ENCODE data around the gene FMN1. TPM values are rescaled to one million over a fixed set of nuclear protein-coding genes. Genes with fewer than 3 reads are reported as not detected.
A peak's percentile ranks its signal among the peaks of the same experiment; 100 is the strongest.

The FMN1 gene
- total RNA-seq, 1 experiment from 2014 or later, result 1.2 TPM

DNA sequence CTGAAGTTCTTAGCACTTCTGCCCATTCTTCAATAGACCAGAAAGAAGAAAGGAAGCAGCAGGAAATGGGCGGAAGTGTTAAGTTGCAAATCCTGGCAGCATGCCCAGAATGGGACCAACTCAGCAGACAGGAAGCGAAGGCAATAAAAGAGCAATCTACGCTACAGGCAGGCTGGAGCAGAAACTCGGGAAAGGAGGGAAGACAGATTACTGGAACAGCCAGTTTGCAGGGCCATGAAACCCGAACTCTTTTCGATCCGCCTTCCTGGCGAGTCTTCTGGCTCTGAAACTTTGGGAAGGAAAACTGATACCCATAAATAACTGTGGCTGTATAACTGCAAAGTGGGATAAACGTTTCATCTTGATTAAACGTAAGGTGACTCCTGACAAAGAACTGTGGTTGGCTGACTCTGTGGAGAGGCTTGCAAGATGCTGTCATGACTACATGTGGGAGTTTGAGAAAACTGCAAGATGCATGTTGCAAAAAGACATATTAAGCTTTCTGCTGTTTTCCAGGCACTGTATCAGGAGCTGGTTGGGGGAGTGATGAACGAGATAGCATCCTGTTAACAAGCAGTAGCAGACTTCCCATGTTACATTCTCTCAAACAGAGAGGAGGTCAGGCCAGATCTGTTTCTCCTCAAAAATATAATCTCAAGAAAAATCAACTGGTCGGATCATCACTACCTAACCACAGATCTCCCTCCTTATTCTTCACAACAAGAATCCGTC, 67.8 kb downstream of the FMN1 start:
- DNase-seq (ENCODE audit: unreplicated experiment), result peak; percentile 94
- TF ChIP-seq, protein P1, sequence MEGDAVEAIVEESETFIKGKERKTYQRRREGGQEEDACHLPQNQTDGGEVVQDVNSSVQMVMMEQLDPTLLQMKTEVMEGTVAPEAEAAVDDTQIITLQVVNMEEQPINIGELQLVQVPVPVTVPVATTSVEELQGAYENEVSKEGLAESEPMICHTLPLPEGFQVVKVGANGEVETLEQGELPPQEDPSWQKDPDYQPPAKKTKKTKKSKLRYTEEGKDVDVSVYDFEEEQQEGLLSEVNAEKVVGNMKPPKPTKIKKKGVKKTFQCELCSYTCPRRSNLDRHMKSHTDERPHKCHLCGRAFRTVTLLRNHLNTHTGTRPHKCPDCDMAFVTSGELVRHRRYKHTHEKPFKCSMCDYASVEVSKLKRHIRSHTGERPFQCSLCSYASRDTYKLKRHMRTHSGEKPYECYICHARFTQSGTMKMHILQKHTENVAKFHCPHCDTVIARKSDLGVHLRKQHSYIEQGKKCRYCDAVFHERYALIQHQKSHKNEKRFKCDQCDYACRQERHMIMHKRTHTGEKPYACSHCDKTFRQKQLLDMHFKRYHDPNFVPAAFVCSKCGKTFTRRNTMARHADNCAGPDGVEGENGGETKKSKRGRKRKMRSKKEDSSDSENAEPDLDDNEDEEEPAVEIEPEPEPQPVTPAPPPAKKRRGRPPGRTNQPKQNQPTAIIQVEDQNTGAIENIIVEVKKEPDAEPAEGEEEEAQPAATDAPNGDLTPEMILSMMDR (IDR thresholded peaks at IDR 0.05; ENCODE audit: unreplicated experiment), result no peak
- ChIA-PET CTCF (interaction anchor here (0.7 to 17.3 kb wide), 3 partner anchors 40 to 581 kb away, joined by 3 to 292 read pairs (median 3); no protein-coding TSS in a partner anchor), POLR2A (no interaction called here)
- intact Hi-C loops (cut with micrococcal nuclease), result no loop called here
- Mint-ChIP-seq H3K4me1 (ENCODE audit: insufficient read depth, unreplicated experiment) (peaks cover 10% of the 10 kb centered on the region), H3K36me3 (ENCODE audit: insufficient read depth, unreplicated experiment) (no peaks in the 10 kb centered on the region), H3K4me3 (ENCODE audit: unreplicated experiment) (peak overlapping the region; percentile 17), H3K27ac (ENCODE audit: low read depth, unreplicated experiment) (no peak overlapping the region), H3K27me3 (ENCODE audit: insufficient read depth, unreplicated experiment) (no peaks in the 10 kb centered on the region), H3K9me3 (ENCODE audit: unreplicated experiment) (no peaks in the 10 kb centered on the region)
- no TSS peak for BruUV-seq (replicated peaks)

DNA sequence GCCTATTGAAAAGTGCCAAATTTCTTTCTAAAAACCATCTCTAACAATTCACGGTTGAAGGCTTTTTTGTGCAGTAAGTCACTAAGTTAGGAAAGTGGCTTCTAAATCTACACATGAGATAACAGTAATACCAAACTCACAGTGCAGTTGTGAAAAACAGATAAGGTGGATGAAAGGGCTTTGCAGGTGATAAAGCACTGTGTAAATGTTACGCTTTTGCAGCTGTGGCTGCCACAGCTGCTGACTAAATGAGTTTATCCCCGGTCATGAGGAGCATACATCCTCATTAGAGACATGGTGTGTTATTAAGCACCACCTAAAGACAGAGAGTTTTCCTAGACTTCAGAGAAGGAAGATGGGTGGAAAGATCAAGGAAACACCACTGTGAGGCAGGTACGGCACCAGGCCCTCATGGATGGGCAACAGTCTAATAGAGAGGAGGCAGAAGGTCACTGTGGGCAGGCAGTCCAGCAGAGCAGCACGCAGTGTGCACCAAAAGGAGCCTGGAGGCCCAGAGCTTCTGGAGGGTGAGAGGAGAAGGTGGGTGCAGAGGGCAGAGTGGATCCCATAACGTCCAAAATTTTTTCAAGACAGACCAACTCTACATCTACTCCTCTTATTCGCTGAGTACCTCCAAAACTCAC, 68.5 kb downstream of the FMN1 start:
- Mint-ChIP-seq H3K9me3 (ENCODE audit: unreplicated experiment) (no peaks in the 10 kb centered on the region), H3K27me3 (ENCODE audit: insufficient read depth, unreplicated experiment) (no peaks in the 10 kb centered on the region), H3K4me3 (ENCODE audit: unreplicated experiment) (no peak overlapping the region), H3K27ac (ENCODE audit: low read depth, unreplicated experiment) (no peak overlapping the region), H3K4me1 (ENCODE audit: insufficient read depth, unreplicated experiment) (peaks cover 10% of the 10 kb centered on the region), H3K36me3 (ENCODE audit: insufficient read depth, unreplicated experiment) (no peaks in the 10 kb centered on the region)
- intact Hi-C loops (cut with micrococcal nuclease), result no loop called here
- DNase-seq (ENCODE audit: unreplicated experiment), result no peak
- no TSS peak for BruUV-seq (replicated peaks)
- TF ChIP-seq, protein P1 (IDR thresholded peaks at IDR 0.05; ENCODE audit: unreplicated experiment), result no peak
- CTCF ChIA-PET, result interaction anchor here (0.7 to 17.3 kb wide), 3 partner anchors 39 to 582 kb away, joined by 3 to 292 read pairs (median 3); no protein-coding TSS in a partner anchor
- POLR2A ChIA-PET, result no interaction called here

GRCh38 chr15:33124811-33125210, 69.7 kb downstream of the FMN1 start:
- no peak for DNase-seq (ENCODE audit: unreplicated experiment)
- Mint-ChIP-seq H3K4me3 (ENCODE audit: unreplicated experiment) (no peak overlapping the region), H3K36me3 (ENCODE audit: insufficient read depth, unreplicated experiment) (no peaks in the 10 kb centered on the region), H3K4me1 (ENCODE audit: insufficient read depth, unreplicated experiment) (peaks cover 10% of the 10 kb centered on the region), H3K9me3 (ENCODE audit: unreplicated experiment) (no peaks in the 10 kb centered on the region), H3K27me3 (ENCODE audit: insufficient read depth, unreplicated experiment) (no peaks in the 10 kb centered on the region), H3K27ac (ENCODE audit: low read depth, unreplicated experiment) (no peak overlapping the region)
- ChIA-PET POLR2A (no interaction called here), CTCF (interaction anchor here (0.9 to 1.7 kb wide), 2 partner anchors 11 to 102 kb away, joined by 3 to 4 read pairs; no protein-coding TSS in a partner anchor)
- intact Hi-C loops (cut with micrococcal nuclease), result no loop called here
- BruUV-seq (replicated peaks), result no TSS peak
- TF ChIP-seq, protein P1 (IDR thresholded peaks at IDR 0.05; ENCODE audit: unreplicated experiment), result no peak

- Mint-ChIP-seq H3K27ac (ENCODE audit: low read depth, unreplicated experiment) (no peak overlapping the region), H3K4me1 (ENCODE audit: insufficient read depth, unreplicated experiment) (peaks cover 10% of the 10 kb centered on the region), H3K4me3 (ENCODE audit: unreplicated experiment) (no peak overlapping the region), H3K9me3 (ENCODE audit: unreplicated experiment) (no peaks in the 10 kb centered on the region), H3K36me3 (ENCODE audit: insufficient read depth, unreplicated experiment) (no peaks in the 10 kb centered on the region), H3K27me3 (ENCODE audit: insufficient read depth, unreplicated experiment) (no peaks in the 10 kb centered on the region)
- TF ChIP-seq, protein P1 (IDR thresholded peaks at IDR 0.05; ENCODE audit: unreplicated experiment), result no peak
- ChIA-PET POLR2A (no interaction called here), CTCF (interaction anchor here (1.3 to 2.5 kb wide), 4 partner anchors 8 to 103 kb away, joined by 4 to 14 read pairs (median 6); no protein-coding TSS in a partner anchor)
- BruUV-seq (replicated peaks), result no TSS peak
- intact Hi-C loops (cut with micrococcal nuclease), result no loop called here
- no peak for DNase-seq (ENCODE audit: unreplicated experiment)
These were observed 70.2 kb downstream of the FMN1 start for GRCh38 chr15:33124279-33124678.

Data from MCF 10A (cell line).